Stimulated activated CD8-positive, alpha-beta memory T cell treated with anti-CD3 and anti-CD28 coated beads, Interleukin-15, amount 100 ng/mL, for 48 hours (primary cell): ENCODE results near the gene HNRNPA1.
"Not testable (repeated sequence)": the region's sequence is repeated elsewhere in the genome, so short reads cannot be mapped to it uniquely, and the experiment has no call there.

ENCODE experiments used
- DNase-seq, 2 donors: peaks; one replicate each; pipeline ENCODE4 v3.0.0-alpha.2; 2020; ENCODE audit warnings: low read depth in 2 of 2

HNRNPA1 gene

GRCh38 chr12:54298904-54299303 lies 18.4 kb downstream of the HNRNPA1 start:
- no peak for DNase-seq

- no peak for DNase-seq
Observed at GRCh38 chr12:54299515-54300224, 19.1 kb downstream of the HNRNPA1 start.

- DNase-seq, result no peak
Observed at GRCh38 chr12:54300225-54300731, 19.8 kb downstream of the HNRNPA1 start.

GRCh38 chr12:54300732-54301427 lies 20.4 kb downstream of the HNRNPA1 start, which contains the start of gene NFE2:
NFE2 (minus strand) TSS chr12:54301015; CDS start chr12:54295248, 5,767 bp downstream.
- DNase-seq, result no peak

GRCh38 chr12:54301428-54302048 lies 21.0 kb downstream of the HNRNPA1 start:
- DNase-seq, result no peak

- DNase-seq, result no peak
Observed at GRCh38 chr12:54303640-54304039, 23.1 kb downstream of the HNRNPA1 start.

GRCh38 chr12:54304187-54304810 lies 23.8 kb downstream of the HNRNPA1 start:
- DNase-seq, result peak in 1 of 2 donors; percentile 15

GRCh38 chr12:54306925-54307741 lies 26.6 kb downstream of the HNRNPA1 start:
- DNase-seq, result no peak

GRCh38 chr12:54311051-54311450 lies 30.5 kb downstream of the HNRNPA1 start:
- no peak for DNase-seq

GRCh38 chr12:54312309-54312708 lies 31.8 kb downstream of the HNRNPA1 start:
- DNase-seq, result not testable (repeated sequence)

GRCh38 chr12:54321363-54321762 lies 40.8 kb downstream of the HNRNPA1 start:
- DNase-seq, result no peak

- DNase-seq, result peak; percentile 83 to 89
Observed at GRCh38 chr12:54324617-54325441, 44.3 kb downstream of the HNRNPA1 start, which contains the start of gene COPZ1. COPZ1 (plus strand) TSS chr12:54325131; CDS start chr12:54325164, 33 bp downstream.

- DNase-seq, result not testable (repeated sequence)
Observed at GRCh38 chr12:54325442-54326109, 45.0 kb downstream of the HNRNPA1 start.

- DNase-seq, result no peak
Observed at GRCh38 chr12:54328595-54329337, 48.2 kb downstream of the HNRNPA1 start.

- DNase-seq, result no peak
Observed at GRCh38 chr12:54329759-54330158, 49.2 kb downstream of the HNRNPA1 start.

- no peak for DNase-seq
Observed at GRCh38 chr12:54330442-54330841, 49.9 kb downstream of the HNRNPA1 start.

- no peak for DNase-seq
Observed at GRCh38 chr12:54331461-54331860, 50.9 kb downstream of the HNRNPA1 start.

GRCh38 chr12:54333420-54334034 lies 53.0 kb downstream of the HNRNPA1 start:
- DNase-seq, result no peak
